Effector memory CD4-positive, alpha-beta T cell (primary cell): ENCODE measurements around the gene TIMM44.

Experiments used
- DNase-seq, 3 donors: peaks; one replicate each; pipeline ENCODE4 v3.0.0-alpha.2; 2020
- H3K27ac ChIP-seq: 2 replicates; pipeline ENCODE4 v1.7.0; 2013; ENCODE audit warnings: mild to moderate bottlenecking, low read length, moderate library complexity; ENCODE audit not compliant: insufficient read depth, poor library complexity, severe bottlenecking
- H3K27me3 ChIP-seq: replicated peaks from 2 replicates; pipeline ENCODE4 v1.7.0; 2013; ENCODE audit warnings: mild to moderate bottlenecking, low read length; ENCODE audit not compliant: insufficient read depth, control insufficient read depth, poor library complexity, severe bottlenecking
- H3K36me3 ChIP-seq: 2 replicates; pipeline ENCODE4 v1.7.0; 2013; ENCODE audit warnings: mild to moderate bottlenecking, low read length, moderate library complexity; ENCODE audit not compliant: control insufficient read depth, insufficient read depth
- H3K4me1 ChIP-seq: 2 replicates; pipeline ENCODE4 v1.7.0; 2013; ENCODE audit warnings: low read length, mild to moderate bottlenecking; ENCODE audit not compliant: control insufficient read depth, insufficient read depth, poor library complexity, severe bottlenecking
- H3K4me3 ChIP-seq: 2 replicates; pipeline ENCODE4 v1.7.0; 2013; ENCODE audit warnings: low read length, low read depth, mild to moderate bottlenecking; ENCODE audit not compliant: insufficient read depth, poor library complexity, severe bottlenecking
- H3K9me3 ChIP-seq: 2 replicates; pipeline ENCODE4 v1.7.0; 2013; ENCODE audit warnings: mild to moderate bottlenecking, low read length, moderate library complexity; ENCODE audit not compliant: control insufficient read depth
- total RNA-seq, 3 donors: gene quantifications; one replicate each; lab custom pipeline; 2026; lab: John Stamatoyannopoulos, UW

TIMM44 gene, protein sequence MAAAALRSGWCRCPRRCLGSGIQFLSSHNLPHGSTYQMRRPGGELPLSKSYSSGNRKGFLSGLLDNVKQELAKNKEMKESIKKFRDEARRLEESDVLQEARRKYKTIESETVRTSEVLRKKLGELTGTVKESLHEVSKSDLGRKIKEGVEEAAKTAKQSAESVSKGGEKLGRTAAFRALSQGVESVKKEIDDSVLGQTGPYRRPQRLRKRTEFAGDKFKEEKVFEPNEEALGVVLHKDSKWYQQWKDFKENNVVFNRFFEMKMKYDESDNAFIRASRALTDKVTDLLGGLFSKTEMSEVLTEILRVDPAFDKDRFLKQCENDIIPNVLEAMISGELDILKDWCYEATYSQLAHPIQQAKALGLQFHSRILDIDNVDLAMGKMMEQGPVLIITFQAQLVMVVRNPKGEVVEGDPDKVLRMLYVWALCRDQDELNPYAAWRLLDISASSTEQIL
- 46.1 to 53.3 (median 48.8) reads per million in 3 donors for total RNA-seq

DNA sequence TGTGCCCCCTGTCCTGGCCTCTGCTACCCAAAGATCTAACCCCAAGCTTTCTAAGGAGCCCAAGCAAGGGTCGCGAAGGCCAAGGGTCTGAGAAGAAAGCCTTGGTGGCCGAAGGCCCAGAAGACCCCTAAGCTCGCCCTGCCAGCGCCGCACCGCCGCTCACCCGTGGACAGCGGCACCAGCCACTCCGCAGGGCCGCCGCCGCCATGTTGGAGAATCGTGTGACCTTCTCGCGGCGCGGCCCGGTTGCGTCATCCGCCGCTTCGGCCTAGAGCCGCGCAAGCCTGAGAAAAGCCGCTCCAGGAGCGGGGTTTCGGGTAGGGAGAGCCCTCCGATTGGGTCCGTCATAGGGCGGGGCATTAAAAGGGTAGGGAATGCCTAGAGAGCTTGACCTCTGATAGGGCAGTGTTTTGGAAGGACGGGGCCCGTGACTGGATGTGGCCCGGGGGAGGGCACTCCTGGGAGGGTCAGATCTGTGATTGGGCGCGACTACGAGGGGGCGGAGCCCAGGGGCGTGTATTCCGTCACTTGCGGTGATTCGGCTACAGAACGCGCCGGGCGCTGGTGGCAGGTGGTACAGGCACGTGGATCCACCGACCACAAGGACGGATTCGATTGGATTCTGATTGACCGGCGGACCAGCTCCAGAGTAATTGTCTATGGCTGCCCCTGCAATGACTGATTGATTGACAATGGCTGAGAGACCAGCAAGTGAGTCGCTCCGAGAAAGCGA lies at the start of gene TIMM44:
Gene TIMM44, minus strand, starts transcription at position 223 of the 733 bp plus-strand sequence. Its CDS starts 15 bp downstream, at position 208.
- Histone ChIP-seq H3K27ac (peak within 1 kb of the TSS; percentile 94), H3K36me3 (peaks cover 20% of the 10 kb centered on the region), H3K4me3 (peak within 1 kb of the TSS; percentile 76), H3K9me3 (no peaks in the 10 kb centered on the region), H3K27me3 (no peaks in the 10 kb centered on the region), H3K4me1 (peaks cover 7% of the 10 kb centered on the region)
- DNase-seq = peak; percentile 98 to 99 (median 99)

DNA sequence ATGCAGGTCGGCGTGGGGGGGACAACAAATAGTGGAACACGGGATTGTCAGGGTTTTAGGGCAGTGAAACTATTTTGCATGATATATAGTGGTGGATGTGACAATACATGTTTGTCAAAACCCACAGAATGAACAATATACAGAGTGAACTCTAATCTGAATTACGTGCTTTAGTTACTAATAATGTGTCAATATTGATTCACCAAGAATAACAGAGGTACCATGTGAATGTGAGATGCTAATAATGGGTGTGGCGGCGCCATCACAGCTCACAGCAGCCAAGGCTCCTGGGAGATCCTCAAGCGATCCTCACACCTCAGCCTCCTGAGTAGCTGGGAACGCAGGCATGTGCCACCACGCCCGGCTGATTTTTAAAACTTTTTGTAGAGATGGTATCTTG lies 49.1 kb upstream of the TIMM44 start:
- Histone ChIP-seq H3K27me3 (no peaks in the 10 kb centered on the region), H3K27ac (no peak overlapping the region), H3K36me3 (peaks cover 27% of the 10 kb centered on the region), H3K4me3 (no peak overlapping the region), H3K9me3 (no peaks in the 10 kb centered on the region), H3K4me1 (no peaks in the 10 kb centered on the region)
- DNase-seq = no peak

DNA sequence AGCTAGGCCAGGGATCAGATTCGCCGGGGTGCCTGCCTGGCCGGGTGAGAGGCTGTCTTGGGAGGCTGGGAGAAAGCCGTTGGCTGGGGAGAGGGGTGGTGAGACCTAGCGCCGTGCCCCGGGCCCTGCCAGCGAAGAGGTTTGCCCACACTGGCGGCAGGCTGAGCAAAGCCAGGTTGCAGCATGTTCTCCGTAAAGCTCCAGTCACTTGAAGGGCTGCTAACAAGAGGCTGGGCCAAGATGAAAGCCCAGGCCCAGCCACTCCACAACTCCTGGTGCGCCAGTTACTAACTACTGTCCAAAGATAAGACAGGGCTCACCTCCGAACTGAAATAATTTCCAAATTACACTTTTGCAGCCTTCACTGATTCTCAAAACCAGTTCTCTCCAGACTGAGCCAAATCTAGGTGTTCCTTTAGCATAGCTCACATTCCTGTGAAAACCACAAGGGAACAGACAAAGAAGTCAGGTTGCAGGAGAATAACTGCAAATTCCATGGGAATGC lies 45.7 kb upstream of the TIMM44 start:
- peaks cover 49% of the 10 kb centered on the region for H3K36me3 ChIP-seq
- H3K27ac ChIP-seq = no peak overlapping the region

DNA sequence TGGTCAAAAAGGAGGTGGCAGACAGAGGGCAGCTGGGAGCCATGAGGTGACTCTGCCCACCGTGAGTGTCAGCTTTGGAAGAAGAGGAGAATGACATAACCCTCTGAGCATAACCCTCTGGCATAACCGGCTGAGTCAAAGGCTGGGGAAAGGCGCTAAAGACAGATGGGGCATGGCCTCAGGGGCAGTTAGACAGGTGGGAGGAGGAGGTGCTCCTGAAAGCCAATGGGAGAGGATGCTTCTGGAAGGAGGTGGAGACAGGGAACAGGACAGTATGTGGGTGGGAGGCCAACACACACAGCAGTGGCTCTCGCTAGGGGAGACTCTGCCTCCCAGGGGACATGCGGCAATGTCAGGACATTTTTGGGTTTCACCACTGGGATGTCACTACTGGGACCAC lies 44.8 kb upstream of the TIMM44 start:
- no peaks in the 10 kb centered on the region for H3K4me1 ChIP-seq
- DNase-seq = no peak
- H3K27me3 ChIP-seq = no peaks in the 10 kb centered on the region
- H3K27ac ChIP-seq = no peak overlapping the region
- H3K4me3 ChIP-seq = no peak overlapping the region
- peaks cover 56% of the 10 kb centered on the region for H3K36me3 ChIP-seq
- no peaks in the 10 kb centered on the region for H3K9me3 ChIP-seq

More for the DNA sequence above, 45.7 kb upstream of the TIMM44 start:
- no peak overlapping the region for H3K4me3 ChIP-seq
- no peak for DNase-seq
- no peaks in the 10 kb centered on the region for H3K9me3 ChIP-seq
- H3K4me1 ChIP-seq = no peaks in the 10 kb centered on the region
- H3K27me3 ChIP-seq = no peaks in the 10 kb centered on the region

DNA sequence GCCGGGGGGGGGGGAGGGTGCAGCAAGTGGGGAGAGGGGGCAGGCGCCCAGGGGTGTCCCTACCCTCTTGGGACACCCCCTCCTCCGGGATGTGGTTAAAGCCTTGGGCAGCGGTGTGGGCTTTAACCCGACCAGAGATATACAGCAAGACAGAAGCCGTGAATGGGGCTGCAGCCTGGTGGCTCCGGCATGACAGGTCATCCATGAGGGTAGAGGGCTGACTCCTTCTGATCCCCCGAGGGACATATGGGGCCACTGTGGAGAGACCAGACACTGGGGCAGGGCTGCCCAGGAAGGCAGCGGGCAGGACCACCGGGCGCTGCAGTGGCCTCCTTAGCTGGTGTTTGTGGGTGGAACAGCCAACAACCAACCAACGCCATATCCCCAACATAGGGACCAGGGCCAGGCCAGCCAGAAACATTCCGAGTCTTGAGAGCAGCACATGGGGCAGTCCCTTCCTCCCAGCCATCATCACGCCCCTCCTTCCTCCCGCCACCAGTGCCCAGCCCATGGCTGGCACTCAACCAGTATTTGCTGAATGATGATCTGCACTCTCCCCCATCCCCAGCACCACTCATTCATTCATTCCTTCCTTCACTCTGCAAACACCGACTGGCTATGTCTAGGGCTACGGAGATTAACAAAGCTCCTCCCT lies 43.8 kb upstream of the TIMM44 start:
- no peak overlapping the region for H3K4me3 ChIP-seq
- no peaks in the 10 kb centered on the region for H3K27me3 ChIP-seq
- H3K36me3 ChIP-seq = peaks cover 63% of the 10 kb centered on the region
- no peak for DNase-seq
- no peak overlapping the region for H3K27ac ChIP-seq
- H3K9me3 ChIP-seq = no peaks in the 10 kb centered on the region
- H3K4me1 ChIP-seq = no peaks in the 10 kb centered on the region

DNA sequence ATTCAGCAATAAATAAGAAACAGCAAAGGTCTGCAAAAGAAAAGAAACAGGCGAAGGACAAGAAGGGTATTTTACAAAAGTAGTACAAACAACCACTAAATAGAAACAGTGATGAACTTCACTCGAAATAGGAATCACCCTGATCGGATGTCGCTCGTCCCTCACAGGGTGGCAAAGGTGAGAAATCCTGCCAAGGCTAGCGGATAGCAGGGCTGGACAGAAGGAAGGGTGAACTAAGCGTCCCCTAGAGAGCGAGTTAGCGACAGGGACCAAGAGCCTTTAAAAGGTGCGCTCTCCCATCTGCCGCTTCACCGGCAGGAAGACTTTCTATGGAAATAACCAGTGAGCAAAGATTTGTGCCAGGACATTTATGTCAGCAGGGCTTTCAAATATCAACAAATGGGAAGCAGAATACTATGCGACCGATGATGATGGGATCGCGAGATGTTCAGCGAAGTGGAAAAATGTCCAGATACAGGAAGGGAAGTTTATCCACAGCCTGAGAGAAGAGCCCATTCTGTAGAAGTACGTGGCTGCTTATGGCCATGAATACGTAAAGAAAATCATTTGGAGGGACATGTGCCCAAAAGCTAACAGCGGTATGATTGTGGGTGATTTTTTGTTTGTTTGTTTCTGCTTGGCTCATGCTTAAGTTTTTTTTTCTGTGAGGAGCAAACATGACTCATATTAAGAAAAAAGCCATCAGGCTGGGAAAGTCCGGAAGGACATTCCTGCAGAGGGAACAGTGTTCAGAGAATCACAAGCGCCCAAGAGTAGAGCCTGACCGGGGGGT lies 43.1 kb upstream of the TIMM44 start:
- DNase-seq = no peak
- Histone ChIP-seq H3K27ac (no peak overlapping the region), H3K4me3 (no peak overlapping the region), H3K9me3 (no peaks in the 10 kb centered on the region), H3K36me3 (peaks cover 69% of the 10 kb centered on the region), H3K27me3 (no peaks in the 10 kb centered on the region), H3K4me1 (no peaks in the 10 kb centered on the region)

DNA sequence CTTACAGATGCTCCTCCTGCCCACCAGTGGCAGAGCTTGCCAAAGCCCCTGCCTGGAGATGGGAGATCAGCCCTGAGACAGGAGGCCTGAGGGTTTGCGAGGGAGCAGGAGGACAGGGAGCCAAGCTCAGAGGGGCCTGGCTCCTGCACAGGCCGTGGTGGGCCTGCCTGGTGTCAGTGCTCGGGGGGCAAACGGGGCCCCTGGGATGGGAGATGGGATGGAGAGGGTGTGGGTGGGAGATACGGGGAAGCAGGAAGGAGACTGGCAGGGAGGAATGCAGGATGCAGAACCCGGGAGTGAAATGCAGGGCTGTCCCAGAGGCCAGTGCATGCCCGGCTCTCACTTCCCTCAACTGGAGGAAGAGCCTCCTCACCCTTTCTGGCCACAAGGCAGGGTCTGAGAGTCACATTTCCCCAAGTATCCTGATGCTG lies 42.0 kb upstream of the TIMM44 start:
- peaks cover 64% of the 10 kb centered on the region for H3K36me3 ChIP-seq
- DNase-seq = no peak
- no peaks in the 10 kb centered on the region for H3K4me1 ChIP-seq
- H3K27ac ChIP-seq = no peak overlapping the region
- H3K27me3 ChIP-seq = no peaks in the 10 kb centered on the region
- no peaks in the 10 kb centered on the region for H3K9me3 ChIP-seq
- no peak overlapping the region for H3K4me3 ChIP-seq

DNA sequence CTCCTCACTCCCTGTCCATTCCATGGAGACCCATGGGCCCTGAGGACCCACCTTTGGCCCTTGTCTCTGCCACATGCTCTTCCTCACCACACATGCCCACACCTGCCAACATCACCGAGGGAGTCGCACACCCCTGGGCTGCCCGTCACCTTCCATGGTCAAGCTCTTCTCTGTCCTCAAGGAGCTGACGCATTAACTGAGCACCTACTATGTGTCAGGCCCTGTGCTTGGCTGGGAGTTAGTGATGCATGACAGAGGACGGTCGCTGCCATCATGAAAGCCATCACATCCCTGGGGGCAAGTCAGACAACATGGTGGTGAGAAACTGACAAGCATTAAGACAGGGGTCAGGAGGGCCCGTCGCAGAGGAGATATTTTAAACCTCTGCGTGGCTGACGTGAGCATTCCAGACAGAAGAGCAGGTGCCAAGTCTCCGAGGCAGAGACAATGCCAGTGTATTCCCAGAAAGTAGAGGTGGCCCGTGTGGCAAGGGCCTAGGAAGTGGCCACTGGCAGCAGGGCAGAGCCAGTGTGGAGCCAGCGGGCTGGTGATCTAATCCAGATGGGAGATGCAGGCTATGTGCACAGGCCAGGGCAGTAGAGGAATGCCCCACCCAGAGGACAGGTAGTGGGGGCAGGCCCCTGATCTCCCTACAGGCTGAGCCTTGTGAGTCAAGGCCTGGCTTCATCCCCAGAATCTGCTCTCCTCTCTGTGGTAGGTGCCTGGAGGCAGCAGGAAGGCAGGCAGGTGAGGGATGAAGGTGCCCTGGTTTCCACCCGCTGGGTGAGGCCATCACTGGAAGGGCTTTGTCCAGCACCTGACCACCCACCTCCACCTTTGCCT lies 40.8 kb upstream of the TIMM44 start:
- Histone ChIP-seq H3K4me3 (no peak overlapping the region), H3K27ac (no peak overlapping the region), H3K27me3 (no peaks in the 10 kb centered on the region), H3K9me3 (no peaks in the 10 kb centered on the region), H3K4me1 (no peaks in the 10 kb centered on the region), H3K36me3 (peaks cover 77% of the 10 kb centered on the region)
- no peak for DNase-seq
